OCI-LY3 (cell line): Measurements from ENCODE around the gene RPS6KA4.

Experiments
- EZH2phosphoT487 ChIP-seq: fragments of 200-600 bp; shearing (Covaris generic); IDR thresholded peaks from 2 replicates; pipeline ENCODE4 v1.6.1; 2018; ENCODE audit warnings: antibody characterized with exemption, mixed run types, low read depth
- TF ChIP-seq, protein P1 (sequence below): fragments of 200-600, 300-600 bp; sonication (generic); IDR thresholded peaks from 2 replicates; pipeline ENCODE4 v1.5.1; 2014; ENCODE audit warnings: antibody characterized with exemption, low read length, low read depth

DNA sequence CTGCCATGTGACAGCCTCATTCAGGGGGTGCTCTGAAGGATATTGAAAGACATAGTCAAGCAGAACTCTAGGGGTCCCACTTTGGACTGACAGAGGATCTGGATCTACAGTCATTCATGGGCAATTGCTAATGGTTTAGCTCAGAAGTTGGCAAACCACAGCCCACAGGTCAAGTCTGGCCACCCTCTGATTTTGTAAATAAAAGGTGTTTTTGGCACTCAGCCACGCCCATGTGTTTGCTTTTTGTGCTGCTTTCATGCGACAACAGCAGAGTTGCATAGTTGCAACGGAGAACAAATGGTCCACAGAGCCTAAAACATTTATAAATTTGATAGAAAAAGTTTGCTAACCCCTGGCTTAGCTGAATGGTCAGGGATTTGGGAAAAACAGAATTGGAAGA is 41.7 kb downstream of the RPS6KA4 start:
- TF ChIP-seq, protein P1, sequence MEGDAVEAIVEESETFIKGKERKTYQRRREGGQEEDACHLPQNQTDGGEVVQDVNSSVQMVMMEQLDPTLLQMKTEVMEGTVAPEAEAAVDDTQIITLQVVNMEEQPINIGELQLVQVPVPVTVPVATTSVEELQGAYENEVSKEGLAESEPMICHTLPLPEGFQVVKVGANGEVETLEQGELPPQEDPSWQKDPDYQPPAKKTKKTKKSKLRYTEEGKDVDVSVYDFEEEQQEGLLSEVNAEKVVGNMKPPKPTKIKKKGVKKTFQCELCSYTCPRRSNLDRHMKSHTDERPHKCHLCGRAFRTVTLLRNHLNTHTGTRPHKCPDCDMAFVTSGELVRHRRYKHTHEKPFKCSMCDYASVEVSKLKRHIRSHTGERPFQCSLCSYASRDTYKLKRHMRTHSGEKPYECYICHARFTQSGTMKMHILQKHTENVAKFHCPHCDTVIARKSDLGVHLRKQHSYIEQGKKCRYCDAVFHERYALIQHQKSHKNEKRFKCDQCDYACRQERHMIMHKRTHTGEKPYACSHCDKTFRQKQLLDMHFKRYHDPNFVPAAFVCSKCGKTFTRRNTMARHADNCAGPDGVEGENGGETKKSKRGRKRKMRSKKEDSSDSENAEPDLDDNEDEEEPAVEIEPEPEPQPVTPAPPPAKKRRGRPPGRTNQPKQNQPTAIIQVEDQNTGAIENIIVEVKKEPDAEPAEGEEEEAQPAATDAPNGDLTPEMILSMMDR = no peak
- no peak for TF ChIP-seq EZH2phosphoT487
